SKM-1 treated with dmso at 0.1 percent for 144 hours (cell line): ENCODE data around the gene TSPAN3.

ENCODE experiments used
- DNase-seq: peaks from one replicate; lab custom pipeline; 2025; ENCODE audit not compliant: unreplicated experiment; lab: John Stamatoyannopoulos, UW

The TSPAN3 gene

DNA sequence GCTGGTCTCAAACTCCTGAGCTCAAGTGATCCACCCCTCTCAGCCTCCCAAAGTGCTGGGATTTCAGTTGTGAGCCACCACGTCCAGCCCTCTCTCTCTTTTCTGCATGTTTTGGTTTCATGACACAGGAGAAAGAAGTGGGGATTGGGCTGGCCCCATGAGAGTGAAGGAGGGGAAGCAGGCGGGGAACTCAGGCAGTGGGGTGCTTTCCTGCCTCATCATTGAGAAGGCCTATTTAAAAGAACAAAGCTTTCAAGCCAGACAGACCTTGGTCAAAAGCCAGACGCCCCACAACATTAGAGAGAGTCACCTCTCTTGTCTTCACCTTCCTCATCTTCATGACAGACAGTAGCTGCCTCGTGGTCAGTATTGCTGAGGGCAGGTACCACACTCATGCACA lies 60.1 kb downstream of the TSPAN3 start:
- DNase-seq, result no peak

DNA sequence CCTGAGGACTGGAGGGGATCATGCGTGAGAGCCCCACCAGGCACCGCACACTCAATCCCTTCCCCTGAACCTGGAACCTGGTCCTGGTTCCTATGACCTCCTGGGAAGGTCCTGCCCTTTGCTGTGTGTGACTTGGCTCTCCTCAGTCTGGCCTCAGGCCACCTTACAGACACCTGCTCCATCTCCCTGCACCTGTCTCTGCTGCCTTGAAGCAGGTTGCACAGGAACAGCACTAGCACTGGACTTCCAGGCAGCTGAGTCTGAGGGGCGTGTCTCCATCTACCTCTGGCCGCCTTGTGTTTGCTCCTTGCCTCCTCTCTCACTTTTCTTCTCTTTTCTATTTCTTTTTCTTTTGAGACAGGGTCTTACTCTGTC lies 60.6 kb downstream of the TSPAN3 start:
- no peak for DNase-seq

DNA sequence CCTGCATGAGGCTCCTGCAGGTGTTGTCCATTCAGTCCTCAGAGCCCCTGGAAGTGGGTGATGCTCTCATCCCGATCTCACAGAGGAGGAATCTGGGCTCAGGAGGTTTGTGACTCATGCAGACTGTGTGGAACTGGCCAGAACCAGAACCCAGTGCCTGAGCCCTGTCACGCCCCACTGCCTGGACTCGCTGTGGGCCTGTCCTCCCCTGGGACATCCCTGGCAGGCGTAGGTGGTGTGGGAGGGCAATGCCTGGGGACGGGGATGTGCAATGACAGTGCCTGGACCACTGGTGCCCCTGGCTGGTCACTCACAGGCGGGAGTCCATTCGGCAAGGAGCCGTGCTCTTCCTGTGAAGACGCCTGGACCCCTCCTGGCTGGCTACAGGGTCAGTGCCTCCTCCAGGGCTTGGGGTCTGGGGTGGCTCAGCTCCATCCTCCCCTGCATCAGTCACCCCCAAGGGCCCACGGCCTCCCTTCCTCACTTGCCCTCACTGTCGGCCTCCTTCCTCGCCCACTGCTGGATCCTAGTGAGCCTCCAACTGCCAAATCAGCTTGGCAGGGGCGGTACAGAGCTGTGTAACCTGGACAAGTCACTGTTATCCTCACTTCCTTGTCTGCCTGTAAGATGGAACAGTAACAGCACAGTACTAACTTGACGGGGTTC lies 61.1 kb downstream of the TSPAN3 start:
- DNase-seq, result no peak

DNA sequence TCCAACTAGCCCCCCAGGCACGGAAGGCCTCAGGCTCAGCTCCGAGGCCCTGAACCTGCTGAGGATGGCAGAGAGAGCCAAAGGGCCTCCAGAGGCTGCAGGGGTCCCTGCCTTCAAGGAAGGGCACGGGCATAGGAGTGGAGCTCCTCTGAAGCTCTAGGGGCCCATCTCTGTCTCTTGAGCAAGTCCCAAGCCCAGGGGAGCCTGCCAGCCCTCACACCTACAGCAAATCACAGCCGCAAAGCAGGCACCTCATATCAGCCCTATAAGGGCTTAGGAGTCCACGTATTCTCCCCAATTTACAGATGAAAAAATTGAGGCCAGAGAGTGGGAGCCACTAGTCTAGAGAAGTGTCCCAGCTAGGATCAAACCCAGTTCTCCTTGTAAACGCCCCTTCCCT lies 61.7 kb downstream of the TSPAN3 start:
- no peak for DNase-seq

DNA sequence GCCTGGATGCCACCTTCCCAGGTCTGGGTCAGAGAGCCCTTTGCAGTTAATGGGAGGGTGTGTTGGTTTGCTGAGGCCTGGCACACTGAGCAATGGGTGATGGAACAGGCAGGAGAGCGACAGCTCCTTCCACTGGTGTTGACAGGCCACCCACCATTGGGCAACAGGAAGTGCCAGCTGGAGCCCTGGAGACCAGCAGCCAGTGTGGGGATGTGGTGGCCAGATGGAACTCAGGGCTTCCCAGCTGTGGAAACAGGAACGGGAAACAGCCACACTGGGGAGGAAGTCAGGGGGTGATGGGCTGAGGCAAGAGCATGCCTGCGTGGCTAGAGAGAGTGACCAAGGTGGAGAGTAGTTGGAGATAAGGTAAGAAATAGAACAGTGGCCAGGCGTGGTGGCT lies 66.7 kb downstream of the TSPAN3 start:
- peak; percentile 94 for DNase-seq

DNA sequence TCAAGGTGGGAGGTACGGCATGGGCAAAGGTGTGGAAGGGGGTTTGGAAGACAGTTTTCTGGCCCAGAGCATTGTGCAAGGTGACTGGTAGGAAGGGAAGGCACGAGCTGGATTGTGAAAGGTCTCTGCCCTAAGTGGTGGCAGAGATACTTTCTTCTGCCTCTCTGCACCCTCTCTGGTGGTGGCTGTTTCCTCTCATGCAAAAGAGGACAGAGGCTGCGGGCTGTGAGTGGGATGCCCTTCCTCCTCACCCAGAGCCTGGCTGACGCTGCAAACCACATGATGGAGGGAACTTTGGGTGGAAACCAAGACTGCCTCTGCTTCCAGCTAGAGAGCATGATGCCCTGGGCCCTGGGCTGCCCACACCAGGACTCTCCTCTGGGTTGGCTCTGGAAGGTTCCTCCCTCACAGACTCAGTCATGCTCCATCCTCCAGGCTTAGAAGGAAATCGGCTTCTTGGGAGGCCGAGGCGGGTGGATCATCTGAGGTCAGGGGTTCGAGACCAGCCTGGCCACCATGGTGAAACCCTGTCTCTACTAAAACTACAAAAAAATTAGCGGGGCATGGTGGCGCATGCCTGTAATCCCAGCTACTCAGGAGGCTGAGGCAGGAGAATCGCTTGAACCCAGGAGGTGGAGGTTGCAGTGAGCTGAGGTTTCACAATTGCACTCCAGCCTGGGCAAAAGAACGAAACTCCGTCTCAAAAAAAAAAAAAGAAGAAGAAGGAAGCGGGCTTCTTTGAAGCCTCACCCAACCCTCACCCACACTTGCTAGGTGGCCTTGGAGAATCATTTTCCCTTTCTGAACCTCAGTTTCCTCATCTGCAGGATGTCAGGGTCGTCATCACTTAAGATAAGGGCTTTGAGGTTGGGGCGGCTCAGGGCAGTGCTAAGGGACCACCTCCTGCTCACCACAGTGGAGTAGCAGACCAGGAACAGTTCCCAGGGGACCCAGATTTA lies 67.7 kb downstream of the TSPAN3 start:
- DNase-seq, result peak; percentile 94

DNA sequence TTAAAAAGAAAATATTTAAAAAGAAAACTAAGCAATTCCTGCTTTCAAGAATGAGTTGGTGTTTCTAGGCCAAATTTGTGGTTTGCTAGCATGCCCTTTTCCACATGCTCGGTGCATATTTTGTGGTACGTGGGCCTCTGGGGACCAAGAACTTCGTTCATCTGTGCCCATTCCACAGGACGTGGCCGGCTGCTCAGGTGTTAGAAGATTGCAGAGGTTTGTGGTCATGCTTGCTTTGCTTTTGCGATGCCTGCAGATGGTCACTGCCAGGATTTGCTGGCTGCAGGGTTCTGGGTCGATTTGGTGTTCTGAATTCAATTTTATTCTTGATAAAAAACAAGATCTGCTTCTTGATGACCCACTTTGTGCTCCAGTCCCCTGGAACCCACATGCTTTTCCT lies 68.5 kb downstream of the TSPAN3 start:
- DNase-seq, result no peak

DNA sequence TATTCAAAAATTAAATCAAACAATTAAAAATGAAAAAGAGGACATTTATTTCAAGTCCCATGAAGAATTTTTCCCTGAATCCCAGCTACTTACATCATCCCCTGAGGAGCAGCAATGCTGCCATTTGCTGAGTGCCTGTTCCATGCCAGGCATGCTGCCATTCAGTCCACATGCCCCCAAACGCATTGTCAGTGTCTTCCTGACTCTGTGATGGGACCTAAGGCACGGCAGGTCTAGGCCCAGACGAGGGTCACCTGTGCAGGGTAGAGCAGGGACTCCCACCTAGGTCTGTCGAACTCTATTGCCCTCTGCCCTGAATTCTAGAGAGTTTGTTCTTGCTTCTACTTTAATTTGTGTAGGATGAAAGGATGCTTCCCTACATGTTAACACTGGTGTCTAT lies 68.9 kb downstream of the TSPAN3 start:
- no peak for DNase-seq

DNA sequence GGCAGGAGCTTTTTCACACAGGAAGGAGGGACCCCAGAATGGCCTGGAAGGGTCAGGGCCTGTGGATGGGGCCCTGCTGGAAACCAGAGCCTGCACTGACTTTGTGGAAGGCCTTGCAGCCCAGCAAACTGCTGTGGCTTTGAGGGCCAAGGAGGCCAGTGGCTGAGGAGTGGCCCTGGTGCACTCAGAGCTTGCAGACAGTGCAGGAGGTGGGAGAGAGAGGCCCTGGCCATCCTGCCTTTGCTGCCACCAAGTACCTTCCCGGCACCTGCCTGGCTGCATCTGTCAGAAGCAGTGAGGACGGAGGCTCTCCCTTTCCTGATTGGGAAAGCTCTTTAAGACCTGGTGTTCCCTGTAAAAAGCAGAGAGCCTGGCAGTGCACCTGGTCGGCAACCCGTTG lies 69.6 kb downstream of the TSPAN3 start:
- DNase-seq, result no peak

DNA sequence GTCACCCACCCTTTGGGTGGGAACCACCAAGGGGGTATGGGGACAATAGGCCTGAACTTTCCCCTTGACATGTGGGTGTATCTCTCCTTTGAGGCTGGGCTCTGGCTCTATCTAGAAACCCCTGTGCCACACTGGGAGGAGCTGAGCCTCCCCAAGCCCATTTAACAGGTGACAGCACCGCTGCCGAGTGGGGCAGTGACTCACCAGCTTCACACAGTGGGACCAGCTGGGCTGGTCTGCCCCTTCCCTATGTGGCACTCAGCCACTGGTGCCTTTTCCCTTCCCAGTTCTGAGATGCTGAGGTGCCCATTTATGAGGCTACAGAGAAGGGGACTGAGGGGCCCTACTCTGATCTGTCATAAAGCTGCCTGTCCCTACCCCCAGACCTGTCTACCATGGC lies 70.9 kb downstream of the TSPAN3 start:
- no peak for DNase-seq

DNA sequence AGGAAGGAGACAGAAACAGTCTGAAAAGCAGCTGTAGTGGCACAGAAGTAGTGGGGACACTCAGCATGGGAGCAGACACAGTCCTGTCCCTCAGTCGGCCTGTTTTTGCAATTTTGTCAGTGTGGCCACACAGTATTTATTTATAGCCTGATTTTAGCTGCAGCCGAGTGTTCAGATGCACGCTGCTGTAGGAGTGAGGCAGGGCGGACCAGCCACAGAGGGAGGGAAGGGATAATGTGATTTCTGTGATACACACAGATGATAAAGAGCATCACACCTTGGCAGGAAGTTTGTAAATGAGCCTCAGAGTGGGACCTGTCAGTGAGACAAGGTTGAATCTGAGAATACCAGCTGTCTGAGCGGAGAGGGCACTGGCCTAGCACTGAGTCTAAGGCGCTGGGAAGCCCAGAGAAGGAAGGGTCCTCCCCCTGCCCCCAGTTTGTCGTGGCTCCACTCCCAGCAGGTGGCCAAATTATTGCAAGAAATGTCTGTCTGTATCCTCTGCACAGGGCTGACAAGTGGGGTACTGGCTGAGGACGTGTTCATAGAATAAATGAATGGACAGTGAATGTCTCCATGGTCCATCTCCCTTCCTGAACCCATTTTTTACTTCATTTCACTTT lies 72.1 kb downstream of the TSPAN3 start:
- DNase-seq, result no peak

DNA sequence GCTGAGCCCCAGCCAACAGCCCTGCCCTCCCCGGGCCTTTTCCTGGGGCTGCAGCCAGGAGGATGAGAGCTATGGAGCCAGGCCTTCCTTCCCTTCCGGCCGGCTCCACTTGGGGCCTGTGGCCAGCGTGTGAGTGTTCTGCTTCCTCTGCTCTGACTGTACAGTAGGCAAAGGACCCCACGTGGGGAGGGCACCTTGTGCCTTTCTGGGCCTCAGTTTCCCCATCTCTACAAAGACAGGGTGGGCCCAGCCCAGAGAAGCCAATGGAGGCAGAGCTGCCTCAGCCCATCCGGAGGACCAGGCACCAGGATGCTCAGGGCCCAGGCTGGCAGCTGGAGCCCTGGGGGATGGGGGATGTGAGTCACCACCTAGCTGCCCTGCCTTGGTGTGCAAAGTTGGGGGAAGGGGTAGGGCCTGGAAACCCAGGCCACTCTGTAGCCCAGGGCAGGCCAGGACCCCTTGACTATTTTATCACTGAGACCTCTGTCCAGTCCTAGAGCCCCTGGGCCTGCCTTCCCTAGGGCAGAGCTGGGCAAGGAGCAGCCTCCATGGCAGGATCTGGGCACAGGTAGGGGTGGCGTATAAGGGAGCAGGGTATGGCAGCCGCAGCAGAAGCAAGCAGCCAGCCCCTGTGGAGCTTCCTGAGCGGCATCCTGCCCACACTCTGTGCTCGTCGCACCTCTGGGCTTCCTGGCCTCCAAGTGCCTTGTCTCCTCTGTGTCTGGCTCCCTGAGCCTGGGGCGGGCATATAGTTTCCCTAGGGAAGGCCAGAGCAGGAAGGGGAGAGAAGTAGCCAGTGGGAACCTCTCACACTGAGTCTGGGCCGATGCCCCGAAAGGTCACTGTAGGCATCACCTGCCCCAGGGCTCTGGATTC lies 74.1 kb downstream of the TSPAN3 start:
- no peak for DNase-seq

DNA sequence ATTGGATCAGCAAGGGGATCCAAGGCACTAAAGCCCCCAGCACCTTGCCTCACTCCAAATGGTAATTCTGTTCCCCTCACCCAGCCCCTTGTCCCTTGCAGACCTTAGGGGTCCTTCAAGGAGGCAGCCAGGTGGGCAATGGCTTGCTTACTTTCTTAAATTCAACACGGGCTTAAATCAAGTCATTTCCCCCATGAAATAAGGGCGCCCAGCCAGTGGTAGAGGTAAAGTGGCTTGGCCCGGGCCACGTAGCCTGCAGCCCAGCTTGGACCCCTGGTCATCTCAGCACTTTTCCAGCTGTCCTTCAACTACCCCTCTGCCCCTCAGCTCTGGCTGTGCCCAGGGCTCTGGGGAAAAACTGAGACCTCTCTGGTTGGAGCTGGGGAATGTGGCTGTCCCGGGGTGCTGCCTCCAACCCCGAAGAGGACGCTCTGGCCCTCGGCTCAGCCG lies 74.8 kb downstream of the TSPAN3 start:
- DNase-seq, result no peak

DNA sequence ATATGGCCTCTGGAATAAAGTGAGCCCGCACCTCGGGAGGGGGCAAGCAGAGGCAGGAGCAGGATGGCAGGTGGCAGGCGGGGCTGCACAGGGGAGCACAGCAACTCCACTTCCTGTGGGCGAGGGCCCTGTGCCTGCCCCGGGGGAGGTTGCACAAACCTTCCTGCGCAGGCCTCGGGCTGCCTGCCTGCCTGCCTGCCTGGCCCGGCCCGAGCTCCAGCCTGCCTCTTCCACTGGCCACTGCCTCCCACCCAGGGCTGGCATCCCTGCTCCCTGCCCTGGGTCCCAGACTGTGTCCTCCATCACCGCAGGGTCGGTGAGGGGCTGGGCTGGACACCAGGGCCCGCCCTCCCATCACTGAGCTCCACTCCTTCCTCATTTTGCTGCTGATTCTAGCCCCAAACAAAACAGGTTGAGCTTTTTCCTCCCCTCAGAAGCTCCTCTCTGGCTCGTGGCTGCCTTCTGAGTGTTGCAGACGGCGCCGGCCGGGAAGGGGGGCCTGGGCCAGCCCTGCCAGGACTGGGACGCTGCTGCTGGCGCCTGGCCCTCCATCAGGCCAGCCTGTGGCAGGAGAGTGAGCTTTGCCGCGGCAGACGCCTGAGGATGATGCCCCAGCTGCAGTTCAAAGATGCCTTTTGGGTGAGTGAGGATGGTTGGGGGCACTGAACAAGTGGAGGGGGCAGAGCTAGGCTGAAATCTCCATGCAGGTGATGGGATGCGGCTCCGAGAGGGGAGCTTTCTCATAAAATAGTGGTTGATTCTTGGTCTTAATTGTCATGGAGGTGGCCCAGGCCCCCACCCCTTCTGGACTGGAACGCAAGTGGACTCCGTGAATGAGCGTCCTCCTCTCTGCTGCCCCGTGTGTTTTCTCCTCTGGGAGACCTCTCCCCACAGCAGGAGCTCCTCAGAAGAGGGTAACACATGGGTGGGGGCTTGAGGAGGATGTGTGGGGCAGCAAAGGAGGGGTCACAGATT lies 75.7 kb downstream of the TSPAN3 start, which contains the start of gene PSTPIP1:
Gene PSTPIP1 (plus strand): TSS at position 156 of the 975 bp plus-strand sequence. CDS start 448 bp downstream, at position 604.
- peak; percentile 65 for DNase-seq

DNA sequence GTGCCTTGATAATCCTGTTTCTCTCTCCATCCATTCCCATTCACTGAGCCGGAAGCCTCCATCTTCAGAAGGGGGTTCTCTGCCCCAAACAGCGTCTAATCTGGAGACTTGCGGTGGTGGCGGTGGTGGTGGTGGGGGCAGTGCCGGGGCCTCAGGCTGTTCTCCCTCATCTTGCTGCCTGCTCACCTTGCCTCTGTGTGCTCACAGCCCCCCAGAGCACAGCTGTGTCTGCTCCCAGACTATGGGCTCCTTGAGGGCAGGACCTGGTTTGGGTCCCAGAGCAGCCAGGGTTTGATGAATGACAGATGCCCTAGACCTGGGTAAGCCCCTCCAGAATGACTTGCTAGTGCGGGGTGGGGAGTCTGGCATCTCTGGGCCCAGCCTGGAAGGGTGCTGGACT lies 76.4 kb downstream of the TSPAN3 start:
- no peak for DNase-seq

DNA sequence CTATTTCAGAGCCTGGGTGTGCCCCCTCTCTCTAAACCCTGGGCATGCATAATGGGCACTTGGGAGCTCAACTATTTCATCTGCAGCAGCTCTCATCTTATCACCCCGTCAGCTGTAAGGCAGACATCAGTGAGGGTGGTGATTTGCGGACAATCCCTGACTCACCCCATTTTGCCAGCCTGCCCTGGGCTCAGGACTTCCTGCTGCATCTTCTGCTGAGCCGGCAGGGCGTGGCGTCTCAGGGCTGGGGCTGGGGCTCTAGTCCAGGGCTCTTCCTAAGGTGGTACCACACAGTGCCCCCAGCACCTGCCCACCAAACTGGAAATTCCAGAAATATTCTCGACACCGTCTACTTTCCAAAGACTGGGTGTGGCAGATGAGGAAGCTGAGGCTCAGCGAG lies 76.9 kb downstream of the TSPAN3 start:
- DNase-seq, result peak; percentile 25

DNA sequence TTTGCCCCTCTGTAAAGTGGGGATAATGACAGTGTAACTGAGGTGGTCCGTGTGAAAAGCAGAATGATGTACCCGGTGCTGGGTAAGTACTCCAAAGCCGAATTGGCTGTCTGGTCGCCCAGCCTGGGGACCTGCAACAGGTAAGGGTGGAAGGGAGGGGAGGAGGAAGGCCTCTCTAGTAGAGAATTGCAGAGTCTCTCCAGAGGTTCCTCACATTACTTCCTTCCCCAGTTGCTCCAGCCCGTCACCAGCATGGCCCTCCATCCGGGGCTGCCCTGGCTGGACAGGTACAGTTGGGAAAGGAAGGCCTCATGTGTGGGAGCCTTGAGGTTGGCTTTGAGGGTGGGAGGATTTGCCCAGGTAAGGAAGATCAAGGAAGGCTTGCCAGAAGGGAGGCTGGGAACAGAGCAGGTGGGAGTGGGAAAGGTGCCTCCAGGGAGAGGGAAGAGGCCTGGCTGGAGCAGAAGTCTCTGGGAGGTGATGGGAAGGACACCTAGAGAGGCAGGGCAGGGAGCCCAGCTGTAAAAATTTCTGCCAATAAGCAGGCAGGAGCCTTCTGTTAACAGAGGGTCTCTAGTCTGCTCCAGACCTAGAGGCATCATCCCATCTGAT lies 77.7 kb downstream of the TSPAN3 start:
- DNase-seq, result no peak

DNA sequence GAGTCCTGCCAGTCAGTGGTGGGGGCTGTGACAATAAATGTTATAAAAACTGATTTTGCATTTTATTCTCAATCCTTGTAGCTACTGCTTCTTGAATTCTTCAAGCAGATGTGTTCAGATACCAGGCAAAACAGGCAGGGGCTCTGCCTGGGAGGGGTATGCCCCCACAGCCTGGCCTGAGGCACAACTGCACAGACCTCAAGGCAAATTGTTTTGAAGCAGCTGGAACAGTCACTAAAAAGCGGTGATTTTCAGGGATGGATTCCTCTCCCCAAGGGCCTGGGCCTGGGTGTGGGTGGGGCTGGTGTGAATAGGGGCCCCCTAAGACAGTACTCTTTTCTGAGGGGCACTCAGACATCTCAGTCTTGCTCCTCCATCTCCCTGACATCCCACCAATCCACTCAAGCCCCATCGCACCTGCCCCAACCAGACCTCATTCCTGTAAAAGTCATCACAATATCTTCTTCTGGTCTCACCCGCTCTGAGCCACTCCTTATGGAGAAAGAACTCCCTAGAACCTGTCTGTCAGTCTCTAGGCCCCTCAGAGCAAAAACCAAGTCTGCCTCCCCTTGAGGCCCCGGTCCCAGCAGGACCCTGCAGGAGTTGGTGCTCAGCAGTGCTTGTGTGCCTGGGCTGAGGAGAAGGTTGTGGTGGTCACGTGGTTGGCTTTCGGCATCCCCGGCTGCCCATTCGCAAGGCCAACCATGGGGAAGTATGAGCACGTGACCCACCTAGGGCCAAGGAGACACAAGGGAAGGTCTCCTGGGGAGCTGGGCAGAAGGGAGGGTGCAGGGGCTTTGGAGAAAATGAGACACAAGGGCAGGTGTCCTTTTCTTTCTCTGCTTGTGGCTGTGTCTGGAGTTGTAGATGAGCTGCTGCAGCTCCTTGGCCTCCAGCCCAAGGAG lies 78.9 kb downstream of the TSPAN3 start:
- peak; percentile 32 for DNase-seq
